GM18508 (cell line): ENCODE results near the gene MYO15A.

Source experiments
- ATAC-seq: cut with Tn5 transposase; IDR thresholded peaks from one replicate; pipeline ENCODE4 v1.9.1; 2021; ENCODE audit warnings: moderate number of reproducible peaks; ENCODE audit not compliant: insufficient read depth, unreplicated experiment

Gene MYO15A

DNA sequence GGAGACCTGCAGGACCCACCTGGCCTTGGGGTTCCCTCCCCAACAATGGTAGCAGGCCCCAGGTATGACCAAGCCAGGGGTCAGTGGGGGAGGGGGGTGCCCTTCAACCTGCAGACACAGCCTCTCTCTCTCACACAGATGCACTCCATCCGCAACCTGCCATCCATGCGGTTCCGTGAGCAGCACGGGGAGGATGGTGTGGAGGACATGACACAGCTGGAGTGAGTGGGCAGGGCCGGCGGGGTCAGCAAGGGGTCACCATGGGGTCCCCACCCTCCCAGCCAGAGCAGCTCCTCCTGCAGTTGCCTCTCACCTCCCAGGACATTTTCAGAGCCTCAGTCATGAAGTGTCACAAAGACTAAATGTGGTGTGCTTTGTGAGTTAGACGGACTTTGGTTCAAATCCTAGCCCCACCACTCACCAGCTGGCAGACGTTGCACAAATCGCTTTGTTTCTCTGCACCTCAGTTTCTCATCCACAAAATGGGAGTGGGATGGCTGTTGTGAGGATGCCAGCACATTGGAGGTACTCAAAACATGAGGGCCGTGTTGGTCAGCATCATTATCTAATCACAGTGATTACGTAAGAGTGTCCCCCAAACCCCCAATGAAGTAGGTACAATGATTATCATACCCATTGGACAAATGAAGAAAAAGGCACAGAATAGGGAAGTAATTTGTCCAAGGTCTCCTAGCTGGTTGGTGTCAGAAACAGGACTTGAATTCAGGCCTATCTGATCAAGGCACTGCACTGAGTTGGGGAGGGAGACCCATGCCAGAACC lies 16.0 kb downstream of the MYO15A start:
- no peak for ATAC-seq

DNA sequence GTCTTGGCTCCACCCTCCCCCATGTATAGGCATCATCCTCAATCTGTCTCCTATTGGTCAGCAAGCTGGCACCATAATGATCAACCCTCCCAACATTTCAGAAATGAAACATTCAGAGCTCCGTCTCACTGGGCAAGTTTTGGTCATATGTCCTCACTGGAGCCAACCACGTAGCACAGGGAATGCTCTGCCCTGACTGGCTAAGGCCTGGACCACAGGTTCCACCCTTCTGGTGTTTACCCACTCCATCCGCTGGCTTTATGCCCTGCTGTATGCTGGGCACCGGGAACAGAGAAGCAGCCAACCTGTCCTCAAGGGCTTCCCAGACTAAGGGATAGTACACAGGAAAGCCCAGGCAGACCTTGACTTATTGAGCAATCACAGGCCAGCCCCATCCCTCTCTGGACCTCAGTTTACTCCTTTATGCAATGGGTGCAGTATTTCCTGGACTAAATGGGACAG lies 20.5 kb downstream of the MYO15A start:
- no peak for ATAC-seq

DNA sequence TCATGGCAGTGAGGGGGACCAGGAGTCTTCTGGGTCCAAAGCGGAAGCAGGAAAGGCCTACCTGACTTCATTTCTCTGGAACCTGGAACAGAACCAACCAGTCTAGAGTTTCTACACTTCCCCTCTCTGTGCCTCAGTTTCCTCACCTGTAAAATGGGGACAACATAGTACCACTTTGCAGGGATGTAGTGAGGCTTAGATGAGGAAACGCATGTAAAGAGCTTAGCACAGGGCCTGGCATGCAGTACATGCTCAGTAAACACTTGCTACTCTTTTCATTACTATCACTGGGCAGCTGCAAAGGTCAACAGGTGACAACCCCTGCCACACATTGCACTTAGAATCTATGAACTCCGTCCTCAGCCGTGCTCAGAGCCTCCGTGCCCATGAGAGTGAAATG lies 24.2 kb downstream of the MYO15A start:
- no peak for ATAC-seq

DNA sequence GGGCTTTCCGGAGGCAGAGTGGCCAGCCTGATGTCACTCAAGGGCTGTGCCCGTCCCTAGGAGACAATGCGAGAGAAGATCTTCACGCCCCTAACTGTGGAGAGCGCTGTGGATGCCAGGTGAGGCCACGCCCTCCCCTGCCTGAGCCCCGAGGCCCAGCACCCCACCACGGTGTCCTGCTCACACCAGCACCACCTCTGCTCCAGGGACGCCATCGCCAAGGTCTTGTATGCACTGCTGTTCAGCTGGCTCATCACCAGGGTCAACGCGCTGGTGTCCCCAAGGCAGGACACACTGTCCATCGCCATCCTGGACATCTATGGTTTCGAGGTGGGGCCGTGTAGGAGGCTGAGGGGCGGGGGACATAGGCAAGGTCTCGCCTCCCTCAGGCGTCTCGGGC lies 27.8 kb downstream of the MYO15A start:
- ATAC-seq = no peak

DNA sequence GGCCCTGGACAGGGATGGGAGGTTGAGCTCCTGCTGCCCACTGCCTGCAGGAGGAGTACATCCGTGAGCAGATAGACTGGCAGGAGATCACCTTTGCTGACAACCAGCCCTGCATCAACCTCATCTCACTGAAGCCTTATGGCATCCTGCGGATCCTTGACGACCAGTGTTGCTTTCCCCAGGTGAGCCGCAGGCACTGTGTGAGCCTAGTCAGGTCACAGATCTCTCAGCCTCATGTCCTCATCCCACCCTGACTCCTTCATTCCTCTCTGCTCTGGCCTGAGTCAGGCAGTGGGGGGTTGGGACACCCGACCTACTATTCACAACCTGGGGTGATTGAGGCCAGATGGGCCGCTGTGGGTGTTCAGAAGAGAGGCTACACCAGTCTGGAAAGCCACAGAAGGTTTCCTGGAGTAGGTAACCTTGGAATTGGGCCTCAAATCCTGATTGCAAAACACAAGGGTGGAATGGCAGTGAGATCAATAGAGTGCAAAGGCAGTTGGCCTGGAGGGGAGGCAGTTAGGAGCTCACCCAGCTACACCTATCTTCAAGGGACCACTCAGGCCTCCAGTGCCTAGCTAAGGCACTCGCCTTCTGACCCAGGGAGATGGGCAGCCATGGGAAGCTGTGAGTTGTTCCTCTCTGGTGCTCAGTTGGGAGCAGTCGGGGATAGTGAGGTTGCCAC lies 29.7 kb downstream of the MYO15A start:
- no peak for ATAC-seq

GRCh38 chr17:18139092-18139491 lies 30.5 kb downstream of the MYO15A start:
- no peak for ATAC-seq

- ATAC-seq = no peak
Measured at GRCh38 chr17:18139498-18139897, 30.9 kb downstream of the MYO15A start.

GRCh38 chr17:18139949-18140348 lies 31.4 kb downstream of the MYO15A start:
- no peak for ATAC-seq

DNA sequence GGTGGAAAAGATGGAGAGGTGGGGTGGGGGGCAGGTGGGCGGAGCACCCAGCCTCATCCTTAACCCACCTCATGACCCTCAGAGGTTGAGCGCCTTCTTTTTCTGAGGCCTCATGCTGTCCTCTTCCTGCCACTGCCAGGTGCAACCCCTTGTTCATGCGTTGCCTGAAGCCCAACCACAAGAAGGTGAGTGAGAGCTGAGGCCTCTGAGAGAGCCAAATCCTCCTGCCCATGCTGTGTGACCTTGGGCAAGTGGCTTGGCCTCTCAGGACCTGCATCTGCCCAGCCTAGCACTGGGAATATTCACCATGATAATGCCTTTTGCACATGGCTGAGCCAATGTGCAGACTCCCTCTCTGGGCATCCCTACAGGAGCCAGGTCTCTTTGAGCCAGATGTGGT lies 32.1 kb downstream of the MYO15A start:
- ATAC-seq = no peak

DNA sequence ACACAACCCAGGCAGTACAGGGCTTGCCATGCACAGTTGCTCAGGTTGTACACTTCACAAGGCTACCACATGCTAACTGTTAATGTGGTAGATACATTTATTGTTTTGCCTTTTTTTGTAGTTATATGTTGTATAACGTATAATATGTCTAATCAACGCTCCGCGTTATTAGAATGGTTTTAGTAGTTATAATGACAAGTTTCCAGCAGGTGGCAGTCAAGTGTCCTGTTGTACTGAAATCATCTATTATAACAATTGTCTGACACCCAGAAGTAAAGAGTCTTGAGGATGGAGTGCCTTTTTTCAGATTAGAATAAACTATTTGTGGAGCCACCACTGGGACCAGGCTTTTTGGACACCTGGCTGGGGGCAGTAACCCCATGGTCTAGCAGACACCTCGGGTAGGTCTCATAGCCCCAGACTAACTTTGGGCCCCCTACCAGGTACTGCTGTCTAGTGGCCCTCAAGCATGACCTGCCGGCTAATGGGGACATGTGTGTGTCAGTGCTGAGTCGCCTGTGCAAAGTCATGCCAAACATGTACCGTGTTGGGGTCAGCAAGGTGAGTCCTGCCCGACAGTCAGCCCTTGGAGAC lies 32.8 kb downstream of the MYO15A start:
- no peak for ATAC-seq

DNA sequence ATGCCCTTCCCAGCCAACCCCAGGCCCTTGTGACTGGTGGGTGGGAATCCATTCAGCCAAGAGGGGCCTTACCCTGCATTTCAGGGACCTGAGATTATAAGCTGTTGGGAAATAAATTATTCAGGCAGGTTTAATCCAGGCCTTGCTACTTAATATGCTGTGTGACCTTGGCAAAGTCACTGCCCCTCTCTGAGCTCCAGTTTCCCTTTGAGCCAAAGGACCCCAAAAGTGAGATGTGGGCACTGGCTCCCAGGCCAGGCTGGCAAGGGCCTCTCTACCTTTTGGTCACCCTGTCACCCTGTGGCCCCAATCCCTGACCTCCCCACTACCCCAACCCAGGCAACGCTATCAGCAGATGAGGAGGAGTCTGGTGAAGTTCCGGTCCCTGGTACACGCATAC lies 33.9 kb downstream of the MYO15A start:
- no peak for ATAC-seq

DNA sequence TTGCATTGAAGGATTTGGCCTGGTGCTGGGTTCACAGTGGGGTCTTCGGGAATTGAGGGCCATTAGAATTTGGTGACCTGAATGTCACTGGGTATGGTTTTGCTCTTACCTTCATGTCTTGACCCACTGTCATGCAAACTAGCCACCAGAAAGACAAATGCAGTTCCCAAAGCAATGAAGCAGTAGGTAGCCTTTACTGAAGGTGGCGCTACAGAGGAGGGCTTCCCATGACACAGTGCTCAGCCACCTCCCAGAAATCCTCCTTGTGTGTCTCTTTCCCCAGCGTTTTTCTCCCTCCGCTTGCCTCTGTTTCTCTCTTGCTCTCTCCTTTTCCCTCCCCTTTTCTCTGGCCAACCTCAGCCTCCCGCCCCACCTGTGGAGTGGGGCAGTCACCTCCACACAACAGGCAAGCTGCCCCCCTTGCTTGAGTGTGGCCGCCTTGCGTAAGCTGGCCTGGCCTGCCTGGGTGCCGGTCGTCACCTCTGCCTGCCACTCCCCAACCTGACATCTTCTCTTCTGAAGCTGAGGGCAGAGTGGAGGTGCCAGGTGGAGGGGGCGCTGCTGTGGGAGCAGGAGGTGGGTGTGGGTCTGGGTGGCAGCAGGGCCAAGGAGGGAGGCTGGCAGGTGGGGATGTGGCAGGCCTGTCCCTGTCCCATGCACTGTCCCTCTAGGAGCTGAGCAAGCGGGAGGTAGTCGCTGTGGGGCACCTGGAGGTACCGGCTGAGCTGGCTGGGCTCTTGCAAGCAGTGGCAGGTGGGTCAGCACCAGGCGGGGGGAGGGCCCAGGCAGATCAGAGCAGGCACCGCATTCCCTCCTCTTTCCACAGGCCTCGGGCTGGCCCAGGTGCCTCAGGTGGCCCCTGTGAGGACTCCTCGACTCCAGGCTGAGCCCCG lies 34.7 kb downstream of the MYO15A start:
- no peak for ATAC-seq

DNA sequence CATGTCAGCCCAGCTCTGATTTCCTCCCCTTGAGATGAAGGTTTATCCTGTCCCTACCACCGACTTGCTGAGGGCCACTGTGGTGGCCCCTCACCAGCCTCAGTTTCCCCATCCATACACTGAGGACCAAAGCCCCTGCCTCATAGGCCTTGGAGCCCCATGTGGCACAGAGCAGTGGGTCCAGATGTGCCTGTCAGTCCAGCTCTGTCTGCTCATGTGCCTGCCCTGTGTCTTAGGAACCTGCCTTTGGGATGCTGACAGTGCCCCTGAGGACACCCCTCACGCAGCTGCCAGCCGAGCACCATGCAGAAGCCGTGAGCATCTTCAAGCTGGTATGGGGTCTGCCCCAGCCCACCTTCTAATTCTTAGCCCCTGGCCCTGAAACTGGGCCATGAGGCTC lies 35.7 kb downstream of the MYO15A start:
- ATAC-seq = no peak

DNA sequence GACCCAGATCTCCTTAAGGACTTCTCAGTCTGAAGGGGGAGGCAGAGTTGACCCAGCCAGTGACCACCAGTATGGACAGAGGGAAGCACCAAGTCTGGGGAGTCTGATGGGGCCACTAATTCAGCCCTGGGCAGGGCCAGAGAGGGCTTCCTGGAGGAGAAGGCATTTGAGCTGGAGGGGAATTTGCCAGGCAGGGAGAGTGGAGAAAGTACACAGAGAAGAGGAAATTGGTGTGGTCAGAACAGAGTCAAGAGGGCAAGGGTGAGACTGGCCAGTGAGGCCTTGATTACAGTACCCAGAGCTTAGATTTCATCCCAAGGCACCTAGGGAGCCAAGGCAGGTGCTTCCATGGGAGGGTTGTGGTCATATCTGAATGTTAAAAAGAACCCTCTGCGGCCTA lies 36.3 kb downstream of the MYO15A start:
- no peak for ATAC-seq

GRCh38 chr17:18145811-18146210 lies 37.3 kb downstream of the MYO15A start:
- ATAC-seq = no peak

- ATAC-seq = no peak
Measured at GRCh38 chr17:18146259-18146658, 37.7 kb downstream of the MYO15A start.

DNA sequence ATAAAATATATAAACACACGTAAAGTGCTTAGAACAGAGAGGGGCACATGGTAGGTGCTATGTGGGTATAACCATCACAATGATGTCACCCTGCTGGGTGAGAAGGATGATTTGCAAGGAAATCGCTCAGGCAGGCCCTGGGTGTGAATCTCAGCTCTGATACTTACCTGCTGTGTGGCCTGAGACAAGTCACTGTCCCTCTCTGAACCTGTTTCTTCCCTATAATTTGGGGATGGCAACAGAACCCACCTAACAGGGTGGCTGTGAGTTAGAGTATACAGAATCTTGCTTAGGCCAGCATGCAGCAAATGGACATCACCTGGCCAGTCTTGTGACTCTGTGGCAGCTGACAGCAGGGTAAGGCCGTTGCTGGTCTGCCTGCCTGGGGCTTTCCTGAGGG lies 38.4 kb downstream of the MYO15A start:
- no peak for ATAC-seq

DNA sequence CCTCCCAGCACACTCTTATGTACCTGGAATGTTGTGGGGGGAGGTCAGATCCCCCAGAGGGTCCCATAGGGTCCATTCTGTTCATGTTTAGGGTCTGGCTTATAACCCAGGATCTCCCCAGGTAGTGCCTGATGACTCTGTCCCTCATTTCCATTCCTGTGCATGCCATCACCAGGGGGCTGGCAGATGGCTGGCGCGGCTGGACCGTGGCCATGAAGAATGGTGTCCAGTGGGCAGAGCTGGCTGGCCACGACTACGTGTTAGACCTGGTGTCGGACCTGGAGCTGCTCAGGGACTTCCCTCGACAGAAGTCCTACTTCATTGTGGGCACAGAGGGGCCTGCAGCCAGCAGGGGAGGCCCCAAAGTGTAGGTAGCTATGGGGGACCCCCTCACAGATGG lies 40.0 kb downstream of the MYO15A start:
- no peak for ATAC-seq

GRCh38 chr17:18151290-18151689 lies 42.7 kb downstream of the MYO15A start:
- ATAC-seq = no peak

DNA sequence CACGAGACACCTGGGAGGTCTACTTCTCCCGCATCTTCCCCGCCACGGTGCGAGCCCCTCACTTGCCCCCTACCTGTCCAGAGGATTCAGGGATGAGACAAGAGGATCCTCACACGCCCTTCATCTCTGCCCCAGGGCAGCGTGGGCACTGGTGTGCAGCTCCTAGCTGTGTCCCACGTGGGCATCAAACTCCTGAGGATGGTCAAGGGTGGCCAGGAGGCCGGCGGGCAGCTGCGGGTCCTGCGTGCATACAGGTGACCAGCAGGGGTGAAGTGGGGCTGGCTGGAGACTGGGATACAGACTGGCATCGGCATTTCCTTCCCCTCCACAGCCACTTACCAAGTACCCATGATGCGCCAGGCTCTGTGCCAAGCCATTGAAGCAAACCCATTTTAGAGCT lies 46.6 kb downstream of the MYO15A start:
- no peak for ATAC-seq
